Psoas muscle (tissue), 8 donors: ENCODE results near the gene GHITM. TPM values are rescaled to one million over a fixed set of nuclear protein-coding genes. Genes with fewer than 3 reads are reported as not detected.

ENCODE experiments used
- ATAC-seq, 4 donors: fragments of 200-7000 bp; cut with Tn5 transposase; one replicate each; pipeline ENCODE4 v1.9.1; 2020; ENCODE audit warnings: moderate library complexity in 3 of 4, mild to moderate bottlenecking in 2 of 4
- DNase-seq, 2 donors: peaks; one replicate each; pipeline ENCODE4 v3.0.0-alpha.2; 2020
- H3K27ac ChIP-seq: fragments of 200-600 bp; one replicate; pipeline ENCODE4 v1.8.0; 2022
- H3K27me3 ChIP-seq, 3 donors: fragments of 200-600 bp in 1 of 3; one replicate each; pipeline versions ENCODE4 v1.6.1 to v1.8.0; 2013 to 2022; ENCODE audit warnings: low read length in 2 of 3, mild to moderate bottlenecking in 2 of 3, moderate library complexity in 1 of 3; ENCODE audit not compliant: insufficient read depth in 3 of 3
- H3K36me3 ChIP-seq, 2 donors: fragments of 200-600 bp in 1 of 2; one replicate each; pipeline versions ENCODE4 v1.6.1 to v1.8.0; 2013 to 2022; ENCODE audit warnings: low read depth in 1 of 2, mild to moderate bottlenecking in 1 of 2, moderate library complexity in 1 of 2; ENCODE audit not compliant: insufficient read depth in 1 of 2
- H3K4me1 ChIP-seq: fragments of 200-600 bp; one replicate; pipeline ENCODE4 v1.8.0; 2022
- H3K4me3 ChIP-seq: fragments of 200-600 bp; one replicate; pipeline ENCODE4 v1.8.0; 2022; ENCODE audit warnings: mild to moderate bottlenecking
- H3K9me3 ChIP-seq: fragments of 200-600 bp; one replicate; pipeline ENCODE4 v1.8.0; 2022
- WGBS, 3 donors: extraction: QIAGEN DNeasy Blood & Tissue Kit; methylation state at CpG; one replicate each; pipeline versions ENCODE4 v1.1.6 to v1.1.7; 2013; 5-methylcytosine and 5-hydroxymethylcytosine counted together
- intact Hi-C, 2 donors: fragments of 100-400 bp; cut with DNase I; formaldehyde crosslinking; loops; one replicate each; pipeline versions ENCODE4 v1.11.0 to v1.14.2; 2022
- polyA plus RNA-seq, 3 donors: library from polyadenylated mRNA; stranded (reverse); fragments of 200-250 nt; gene quantifications; one replicate each; pipeline ENCODE4 v1.2.3, GENCODE V29; 2013
- total RNA-seq, 4 donors: library from RNA; stranded (reverse); fragmentation: NEBNext Ultra II Directional in 2 of 4; extraction: Animal tissue kit (Norgen Biotek cat#: 25700) in 2 of 4; gene quantifications; one replicate each; pipeline versions ENCODE4 v1.2.1 to v1.2.4, GENCODE V29; 2021 to 2023
- TF ChIP-seq, protein P1 (sequence below): fragments of 200-600 bp; IDR thresholded peaks from one replicate; pipeline ENCODE4 v1.8.0; 2022; ENCODE audit warnings: antibody characterized with exemption
- donor health status: healthy with polysubstance abuse.
- donor health status: DM: no; HTN: no; CAD: no; lungs with moderate emphysema.
- donor health status: Bipolar disorder and iron deficiency.
- donor health status: healthy.
- donor health status: DM: yes; HTN: yes; CAD: no.
- donor health status: DM: no; HTN: no; CAD: no.
- donor health status: DM: no; HTN: no; CAD: no.
- donor health status: DM: yes; HTN: yes; CAD: no.

Gene GHITM
- total and polyA plus RNA-seq, 7 donors, result 230 to 633 (median 265) TPM

DNA sequence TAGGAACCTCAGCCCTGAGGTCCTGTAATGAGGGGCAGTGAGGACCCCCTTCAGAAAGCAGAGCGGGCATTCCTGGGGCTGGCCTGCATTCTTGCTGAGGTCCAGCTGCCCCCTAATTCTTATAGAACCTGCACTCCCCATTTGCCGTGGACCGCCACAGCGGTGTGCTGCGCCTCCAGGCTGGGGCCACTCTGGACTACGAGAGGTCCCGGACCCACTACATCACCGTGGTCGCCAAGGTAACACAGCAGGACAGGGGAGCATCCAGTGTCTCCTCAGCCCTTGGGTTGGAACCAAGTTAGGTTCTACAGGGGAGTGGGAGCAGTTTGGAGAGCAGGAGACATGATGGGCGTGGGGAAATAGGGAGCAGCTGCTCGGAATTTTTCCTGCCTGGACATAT, 62.4 kb downstream of the GHITM start:
- Histone ChIP-seq H3K27ac (no peak overlapping the region), H3K27me3 (peaks cover 0 to 10% (median 3%) of the 10 kb centered on the region in 3 donors), H3K36me3 (no peaks in the 10 kb centered on the region), H3K9me3 (no peaks in the 10 kb centered on the region), H3K4me1 (no peaks in the 10 kb centered on the region), H3K4me3 (no peak overlapping the region)
- WGBS, 3 donors, result 86 to 92% (median 90%) methylated on average over 11 of the region's 11 CpGs
- TF ChIP-seq, protein P1, sequence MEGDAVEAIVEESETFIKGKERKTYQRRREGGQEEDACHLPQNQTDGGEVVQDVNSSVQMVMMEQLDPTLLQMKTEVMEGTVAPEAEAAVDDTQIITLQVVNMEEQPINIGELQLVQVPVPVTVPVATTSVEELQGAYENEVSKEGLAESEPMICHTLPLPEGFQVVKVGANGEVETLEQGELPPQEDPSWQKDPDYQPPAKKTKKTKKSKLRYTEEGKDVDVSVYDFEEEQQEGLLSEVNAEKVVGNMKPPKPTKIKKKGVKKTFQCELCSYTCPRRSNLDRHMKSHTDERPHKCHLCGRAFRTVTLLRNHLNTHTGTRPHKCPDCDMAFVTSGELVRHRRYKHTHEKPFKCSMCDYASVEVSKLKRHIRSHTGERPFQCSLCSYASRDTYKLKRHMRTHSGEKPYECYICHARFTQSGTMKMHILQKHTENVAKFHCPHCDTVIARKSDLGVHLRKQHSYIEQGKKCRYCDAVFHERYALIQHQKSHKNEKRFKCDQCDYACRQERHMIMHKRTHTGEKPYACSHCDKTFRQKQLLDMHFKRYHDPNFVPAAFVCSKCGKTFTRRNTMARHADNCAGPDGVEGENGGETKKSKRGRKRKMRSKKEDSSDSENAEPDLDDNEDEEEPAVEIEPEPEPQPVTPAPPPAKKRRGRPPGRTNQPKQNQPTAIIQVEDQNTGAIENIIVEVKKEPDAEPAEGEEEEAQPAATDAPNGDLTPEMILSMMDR, result no peak
- DNase-seq (no peak), ATAC-seq (no peak)
- intact Hi-C loops, result no loop called here

DNA sequence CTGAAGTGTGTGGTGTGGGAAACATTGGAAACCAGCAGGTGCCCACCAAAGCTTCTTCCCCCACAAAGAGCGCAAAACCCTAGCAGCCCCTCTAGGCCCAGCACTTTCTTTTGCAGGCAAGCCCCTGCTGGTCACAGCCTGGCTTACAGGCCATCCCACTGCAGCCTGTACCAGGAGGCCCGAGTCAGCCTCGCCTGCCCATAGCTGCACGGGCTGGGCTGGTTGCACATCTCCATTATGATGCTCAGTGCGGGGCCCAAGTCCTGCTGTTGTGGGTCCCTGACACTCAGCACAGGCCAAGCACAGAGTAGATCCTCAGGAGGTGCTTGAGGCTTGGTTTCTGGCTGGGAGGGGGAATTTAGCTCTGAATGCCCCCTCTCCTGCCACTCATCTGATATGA, 63.0 kb downstream of the GHITM start:
- H3K27me3 ChIP-seq, result peaks cover 0 to 4% (median 3%) of the 10 kb centered on the region in 3 donors
- TF ChIP-seq, protein P1, result no peak
- no peaks in the 10 kb centered on the region for H3K4me1 ChIP-seq
- intact Hi-C loops, result no loop called here
- H3K27ac ChIP-seq, result no peak overlapping the region
- 80 to 84% (median 81%) methylated on average over 5 of the region's 5 CpGs for WGBS, 3 donors
- no peaks in the 10 kb centered on the region for H3K9me3 ChIP-seq
- DNase-seq (no peak), ATAC-seq (no peak)
- H3K36me3 ChIP-seq, result no peaks in the 10 kb centered on the region
- no peak overlapping the region for H3K4me3 ChIP-seq

Other genes starting within 250 kb of the GHITM start
- not detected for gene GPR15LG, start 34.3 kb downstream of the GHITM start, total RNA-seq
- under 1 TPM in 2 of 3 donors, not detected in 1; 0.09 to 0.15 TPM for gene GPR15LG, start 34.3 kb downstream of the GHITM start, polyA plus RNA-seq
- gene CDHR1, start 55.0 kb downstream of the GHITM start, total RNA-seq, result under 1 TPM in 1 of 4 donors, not detected in 3; 0.37 TPM
- under 1 TPM in 1 of 3 donors, not detected in 2; 0.03 TPM for gene CDHR1, start 55.0 kb downstream of the GHITM start, polyA plus RNA-seq
- not detected for gene LRIT2, start 86.0 kb downstream of the GHITM start, total RNA-seq
- gene LRIT2, start 86.0 kb downstream of the GHITM start, polyA plus RNA-seq, result not detected
- gene LRIT1, start 102.0 kb downstream of the GHITM start, total RNA-seq, result not detected
- gene LRIT1, start 102.0 kb downstream of the GHITM start, polyA plus RNA-seq, result not detected
- gene RGR, start 105.5 kb downstream of the GHITM start, total RNA-seq, result not detected
- under 1 TPM; 0.10 to 0.28 (median 0.25) TPM for gene RGR, start 105.5 kb downstream of the GHITM start, polyA plus RNA-seq
- gene CCSER2, start 189.1 kb downstream of the GHITM start, total RNA-seq, result 100 to 1,000 TPM in 3 of 4 donors, 10 to 100 TPM in 1; 65.7 to 122 (median 114) TPM
- gene CCSER2, start 189.1 kb downstream of the GHITM start, polyA plus RNA-seq, result 10 to 100 TPM; 12.5 to 56.4 (median 28.8) TPM